ENCODE data around the gene LSM8.

LSM8 gene

DNA sequence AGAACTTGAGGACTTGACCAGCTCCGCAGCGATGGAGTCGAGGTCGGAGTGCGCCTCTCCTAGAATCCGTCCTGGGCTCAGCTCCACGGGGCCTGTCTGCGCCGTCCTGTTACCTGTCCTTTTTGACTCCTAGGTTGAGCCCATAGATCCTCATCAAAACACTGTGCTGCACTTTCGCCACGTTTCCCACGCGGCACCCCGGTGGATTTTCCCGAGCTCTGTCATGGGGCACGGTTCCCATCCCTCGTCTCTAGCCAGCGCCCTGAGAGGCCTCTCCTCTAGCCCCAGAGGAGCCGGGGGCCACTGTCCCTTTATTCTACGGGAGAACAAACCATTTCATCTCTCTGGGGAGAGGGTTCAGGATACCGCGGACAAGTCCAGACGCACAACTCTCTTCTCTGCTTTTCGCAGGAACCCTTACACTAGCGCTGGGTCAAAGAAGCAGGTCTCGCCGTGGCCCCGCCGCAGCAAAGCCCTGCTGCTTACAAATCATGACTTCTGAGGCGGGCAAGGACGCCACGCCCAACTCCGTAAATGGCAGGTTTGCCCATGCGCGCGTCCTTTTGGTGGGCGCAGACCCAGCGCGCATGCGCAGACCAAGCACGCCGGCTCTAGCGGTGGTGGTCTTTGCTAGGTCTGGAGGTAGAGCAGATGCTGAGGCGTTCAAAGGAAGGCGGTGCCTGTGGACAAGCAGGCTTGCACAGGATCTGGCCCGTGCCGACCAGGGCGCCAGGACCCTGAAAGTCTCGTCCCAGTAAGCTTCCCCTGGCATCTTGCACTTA lies 30.3 kb downstream of the LSM8 start:
- no peaks in the 10 kb centered on the region for H3K27me3 ChIP-seq (replicated peaks; ENCODE audit: control insufficient read depth, insufficient read depth, low read length)
- H3K4me1 ChIP-seq (ENCODE audit: control insufficient read depth, insufficient read depth, low read length), result peaks cover 3% of the 10 kb centered on the region
- peak overlapping the region; percentile 87 for H3K9ac ChIP-seq (ENCODE audit: low read length)
- DNase-seq (ENCODE audit: low read depth), result peak; percentile 82
- H3K9me3 ChIP-seq (ENCODE audit: control insufficient read depth, low read length), result no peaks in the 10 kb centered on the region
- H3K36me3 ChIP-seq (ENCODE audit: control insufficient read depth, insufficient read depth, low read length, severe bottlenecking), result no peaks in the 10 kb centered on the region
- peak overlapping the region; percentile 93 for H3K4me3 ChIP-seq (ENCODE audit: low read length)

DNA sequence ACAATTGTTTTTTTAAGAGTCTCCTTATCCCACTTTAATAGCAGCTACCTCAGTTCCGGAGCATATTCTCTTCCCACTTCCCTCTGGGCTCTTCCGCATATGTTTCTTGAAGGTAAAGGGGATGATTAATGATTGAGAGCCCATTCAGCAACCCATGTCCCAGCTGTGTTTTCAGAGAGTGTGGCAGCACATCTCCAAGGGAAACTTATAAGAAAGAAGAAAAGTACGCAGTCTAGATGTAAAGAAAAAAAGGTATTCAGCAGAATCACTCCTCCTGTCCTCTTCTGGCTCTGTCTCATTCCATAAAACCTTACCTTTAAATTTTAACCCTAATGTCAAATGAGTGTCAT lies 30.8 kb downstream of the LSM8 start:
- H3K9me3 ChIP-seq (ENCODE audit: control insufficient read depth, low read length), result no peaks in the 10 kb centered on the region
- peak overlapping the region; percentile 93 for H3K4me3 ChIP-seq (ENCODE audit: low read length)
- peaks cover 3% of the 10 kb centered on the region for H3K4me1 ChIP-seq (ENCODE audit: control insufficient read depth, insufficient read depth, low read length)
- H3K27me3 ChIP-seq (replicated peaks; ENCODE audit: control insufficient read depth, insufficient read depth, low read length), result no peaks in the 10 kb centered on the region
- H3K36me3 ChIP-seq (ENCODE audit: control insufficient read depth, insufficient read depth, low read length, severe bottlenecking), result no peaks in the 10 kb centered on the region
- peak overlapping the region; percentile 87 for H3K9ac ChIP-seq (ENCODE audit: low read length)
- no peak for DNase-seq (ENCODE audit: low read depth)

DNA sequence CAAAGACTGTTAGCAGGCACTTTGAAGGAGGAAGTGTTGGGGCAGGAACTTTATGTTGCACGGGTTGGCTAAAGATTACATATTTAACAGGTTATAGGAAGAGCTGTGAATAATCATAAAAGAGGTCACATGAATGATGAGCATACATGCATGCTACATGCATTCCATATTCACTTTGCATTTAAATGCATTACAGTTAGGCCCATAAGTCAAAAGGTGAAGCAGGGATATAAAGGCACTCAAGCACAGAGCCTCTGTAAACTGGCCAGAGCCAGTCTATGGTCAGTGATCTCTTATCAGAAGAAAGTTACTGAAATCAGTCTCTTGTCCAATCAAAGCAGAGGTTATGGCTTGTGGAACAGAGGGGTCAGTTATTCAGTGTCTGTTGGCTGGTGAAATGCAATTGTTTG lies 33.3 kb downstream of the LSM8 start:
- Histone ChIP-seq H3K27me3 (replicated peaks; ENCODE audit: control insufficient read depth, insufficient read depth, low read length) (no peaks in the 10 kb centered on the region), H3K9me3 (ENCODE audit: control insufficient read depth, low read length) (no peaks in the 10 kb centered on the region), H3K36me3 (ENCODE audit: control insufficient read depth, insufficient read depth, low read length, severe bottlenecking) (no peaks in the 10 kb centered on the region), H3K4me3 (ENCODE audit: low read length) (no peak overlapping the region), H3K4me1 (ENCODE audit: control insufficient read depth, insufficient read depth, low read length) (peaks cover 3% of the 10 kb centered on the region), H3K9ac (ENCODE audit: low read length) (no peak overlapping the region)
- DNase-seq (ENCODE audit: low read depth), result no peak

DNA sequence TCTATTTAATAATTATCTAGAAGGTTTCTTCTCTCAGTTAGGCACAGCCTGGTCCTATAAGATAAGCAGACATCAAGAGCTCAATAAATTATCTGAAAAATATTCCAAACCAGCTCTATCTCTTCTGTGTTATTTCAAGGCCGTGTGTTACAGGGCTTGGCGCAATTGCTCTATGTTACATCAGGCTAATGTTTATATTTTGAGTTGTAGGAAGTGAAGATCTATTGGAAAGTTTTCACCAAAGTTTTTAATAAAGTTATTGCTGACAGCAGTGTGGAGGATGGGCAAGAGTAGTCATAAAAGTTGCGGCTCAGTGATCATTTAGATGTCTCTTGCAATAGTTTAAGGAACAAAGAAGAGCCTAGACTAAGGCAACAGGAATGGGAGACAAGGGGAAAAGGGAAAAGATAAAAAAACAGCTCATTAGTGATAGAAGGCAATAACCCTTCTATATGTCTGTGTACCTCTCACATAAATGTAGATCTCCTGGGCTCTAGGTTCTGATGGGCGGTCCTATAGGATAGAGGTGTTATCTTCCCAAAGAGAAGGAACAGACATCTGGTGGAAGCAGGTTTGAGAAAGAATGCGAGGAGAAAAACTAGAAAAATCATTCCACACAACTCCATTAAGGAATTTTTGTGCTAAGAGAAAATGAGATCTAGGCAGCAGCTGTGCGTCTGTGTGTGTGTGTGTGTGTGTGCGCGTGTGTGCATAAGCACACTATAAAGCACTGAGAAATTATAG lies 34.6 kb downstream of the LSM8 start:
- no peak for DNase-seq (ENCODE audit: low read depth)
- H3K9ac ChIP-seq (ENCODE audit: low read length), result no peak overlapping the region
- peaks cover 3% of the 10 kb centered on the region for H3K4me1 ChIP-seq (ENCODE audit: control insufficient read depth, insufficient read depth, low read length)
- no peaks in the 10 kb centered on the region for H3K9me3 ChIP-seq (ENCODE audit: control insufficient read depth, low read length)
- no peaks in the 10 kb centered on the region for H3K36me3 ChIP-seq (ENCODE audit: control insufficient read depth, insufficient read depth, low read length, severe bottlenecking)
- no peaks in the 10 kb centered on the region for H3K27me3 ChIP-seq (replicated peaks; ENCODE audit: control insufficient read depth, insufficient read depth, low read length)
- no peak overlapping the region for H3K4me3 ChIP-seq (ENCODE audit: low read length)

DNA sequence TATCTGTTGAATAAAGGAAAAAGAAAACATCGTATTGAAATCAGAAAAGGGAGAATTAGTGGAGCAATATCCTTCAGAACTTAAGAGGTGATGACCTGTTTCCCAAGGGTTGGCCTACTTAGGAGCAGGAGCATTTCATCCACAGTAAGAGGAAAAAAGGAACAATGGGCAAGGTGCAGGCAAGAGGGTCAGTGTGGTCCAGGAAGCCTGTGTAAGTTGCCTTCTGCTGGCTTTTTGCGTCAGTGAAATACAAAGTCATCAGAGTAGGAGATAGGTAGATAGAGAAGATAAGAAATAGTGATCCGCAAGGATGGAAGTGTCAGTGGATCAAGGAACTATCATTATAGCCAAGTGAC lies 35.2 kb downstream of the LSM8 start:
- H3K27me3 ChIP-seq (replicated peaks; ENCODE audit: control insufficient read depth, insufficient read depth, low read length), result no peaks in the 10 kb centered on the region
- no peaks in the 10 kb centered on the region for H3K9me3 ChIP-seq (ENCODE audit: control insufficient read depth, low read length)
- no peaks in the 10 kb centered on the region for H3K36me3 ChIP-seq (ENCODE audit: control insufficient read depth, insufficient read depth, low read length, severe bottlenecking)
- peaks cover 3% of the 10 kb centered on the region for H3K4me1 ChIP-seq (ENCODE audit: control insufficient read depth, insufficient read depth, low read length)
- H3K9ac ChIP-seq (ENCODE audit: low read length), result no peak overlapping the region
- no peak overlapping the region for H3K4me3 ChIP-seq (ENCODE audit: low read length)
- DNase-seq (ENCODE audit: low read depth), result no peak

DNA sequence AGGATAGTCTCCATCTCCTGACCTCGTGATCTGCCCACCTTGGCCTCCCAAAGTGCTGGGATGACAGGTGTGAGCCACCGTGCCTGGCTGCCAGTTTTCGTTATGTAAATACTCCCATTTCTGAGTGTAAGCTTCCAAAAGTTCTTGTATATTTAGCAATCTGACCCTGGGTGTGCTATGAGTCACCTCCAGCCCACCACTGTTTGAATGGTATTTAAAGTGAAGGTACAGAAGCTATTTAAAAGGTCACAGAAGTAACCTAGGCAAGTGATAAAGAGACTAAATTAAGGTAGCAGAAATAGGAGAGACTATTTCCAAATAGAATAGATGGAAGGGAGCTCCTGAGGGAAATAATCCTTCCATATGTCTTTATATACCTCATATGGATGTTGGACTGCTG lies 36.6 kb downstream of the LSM8 start:
- no peak for DNase-seq (ENCODE audit: low read depth)
- no peak overlapping the region for H3K4me3 ChIP-seq (ENCODE audit: low read length)
- H3K9ac ChIP-seq (ENCODE audit: low read length), result no peak overlapping the region
- H3K36me3 ChIP-seq (ENCODE audit: control insufficient read depth, insufficient read depth, low read length, severe bottlenecking), result no peaks in the 10 kb centered on the region
- H3K4me1 ChIP-seq (ENCODE audit: control insufficient read depth, insufficient read depth, low read length), result no peaks in the 10 kb centered on the region
- no peaks in the 10 kb centered on the region for H3K9me3 ChIP-seq (ENCODE audit: control insufficient read depth, low read length)
- no peaks in the 10 kb centered on the region for H3K27me3 ChIP-seq (replicated peaks; ENCODE audit: control insufficient read depth, insufficient read depth, low read length)

DNA sequence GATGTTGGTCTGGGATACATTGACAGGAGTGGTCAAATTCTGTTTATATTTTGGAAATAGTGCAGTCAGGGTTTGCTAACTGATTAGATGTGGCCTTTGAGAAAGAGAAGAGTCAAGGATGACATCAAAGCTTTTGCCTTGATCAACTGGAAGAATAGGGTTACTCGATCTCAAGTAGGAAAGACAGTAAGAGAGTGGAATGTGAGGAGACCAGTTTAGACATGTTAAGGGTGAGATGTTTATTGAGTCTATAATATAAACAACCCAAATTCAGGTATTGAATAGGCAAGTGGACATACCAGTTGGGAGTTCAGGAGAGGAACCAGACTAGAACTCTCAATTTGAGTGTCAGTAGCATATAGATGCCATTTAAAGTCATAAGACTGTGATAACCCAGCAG lies 38.6 kb downstream of the LSM8 start:
- Histone ChIP-seq H3K4me3 (ENCODE audit: low read length) (no peak overlapping the region), H3K9ac (ENCODE audit: low read length) (no peak overlapping the region), H3K27me3 (replicated peaks; ENCODE audit: control insufficient read depth, insufficient read depth, low read length) (no peaks in the 10 kb centered on the region), H3K36me3 (ENCODE audit: control insufficient read depth, insufficient read depth, low read length, severe bottlenecking) (no peaks in the 10 kb centered on the region), H3K4me1 (ENCODE audit: control insufficient read depth, insufficient read depth, low read length) (no peaks in the 10 kb centered on the region), H3K9me3 (ENCODE audit: control insufficient read depth, low read length) (no peaks in the 10 kb centered on the region)
- DNase-seq (ENCODE audit: low read depth), result no peak

DNA sequence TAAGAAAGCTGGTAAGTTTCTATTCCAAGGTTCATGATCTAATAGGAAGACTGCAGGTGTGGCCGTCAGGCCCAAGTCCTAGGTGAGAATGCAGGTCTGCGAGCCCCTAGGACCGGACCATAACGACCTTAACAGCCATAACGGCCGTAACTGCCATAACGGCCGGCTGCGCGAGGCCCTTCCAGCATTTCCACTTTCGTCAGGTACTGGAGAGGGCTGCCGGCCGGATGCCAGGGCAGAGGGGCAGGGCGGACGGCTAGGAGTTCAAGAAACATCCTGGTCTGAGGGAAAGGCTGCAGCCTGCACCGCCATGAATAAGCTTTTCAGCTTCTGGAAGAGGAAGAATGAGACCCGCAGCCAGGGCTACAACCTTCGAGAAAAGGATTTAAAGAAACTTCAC lies 40.6 kb downstream of the LSM8 start, which contains the start of gene ANKRD7:
TSS of gene ANKRD7 (plus strand) at position 184 of the 400 bp plus-strand sequence. CDS start at position 311, 127 bp downstream.
- no peak for DNase-seq (ENCODE audit: low read depth)
- Histone ChIP-seq H3K36me3 (ENCODE audit: control insufficient read depth, insufficient read depth, low read length, severe bottlenecking) (no peaks in the 10 kb centered on the region), H3K4me3 (ENCODE audit: low read length) (no peak within 1 kb of the TSS), H3K27me3 (replicated peaks; ENCODE audit: control insufficient read depth, insufficient read depth, low read length) (no peaks in the 10 kb centered on the region), H3K9ac (ENCODE audit: low read length) (no peak within 1 kb of the TSS), H3K4me1 (ENCODE audit: control insufficient read depth, insufficient read depth, low read length) (no peaks in the 10 kb centered on the region), H3K9me3 (ENCODE audit: control insufficient read depth, low read length) (no peaks in the 10 kb centered on the region)

DNA sequence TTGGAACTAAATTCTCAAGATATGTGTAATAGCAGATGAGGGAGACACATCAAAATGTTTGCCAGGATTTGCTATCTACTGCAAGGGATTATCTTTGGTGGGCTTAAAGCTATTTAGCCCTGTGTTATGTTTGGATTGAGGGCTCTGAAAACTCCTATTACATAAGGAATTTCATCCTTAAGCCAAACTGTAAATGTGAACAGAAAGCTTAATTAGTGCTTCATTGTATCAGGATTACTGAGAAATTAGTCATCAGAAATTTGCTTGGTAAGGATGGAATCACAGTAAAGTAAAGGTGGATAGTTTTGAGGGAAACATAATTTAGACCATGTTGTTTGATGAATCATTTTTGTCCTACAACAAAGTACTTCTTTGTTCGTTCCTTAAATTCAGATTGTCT lies 48.9 kb downstream of the LSM8 start:
- no peak for DNase-seq (ENCODE audit: low read depth)
- no peaks in the 10 kb centered on the region for H3K9me3 ChIP-seq (ENCODE audit: control insufficient read depth, low read length)
- no peaks in the 10 kb centered on the region for H3K27me3 ChIP-seq (replicated peaks; ENCODE audit: control insufficient read depth, insufficient read depth, low read length)
- no peak overlapping the region for H3K9ac ChIP-seq (ENCODE audit: low read length)
- H3K4me1 ChIP-seq (ENCODE audit: control insufficient read depth, insufficient read depth, low read length), result peaks cover 4% of the 10 kb centered on the region
- no peaks in the 10 kb centered on the region for H3K36me3 ChIP-seq (ENCODE audit: control insufficient read depth, insufficient read depth, low read length, severe bottlenecking)
- H3K4me3 ChIP-seq (ENCODE audit: low read length), result no peak overlapping the region

DNA sequence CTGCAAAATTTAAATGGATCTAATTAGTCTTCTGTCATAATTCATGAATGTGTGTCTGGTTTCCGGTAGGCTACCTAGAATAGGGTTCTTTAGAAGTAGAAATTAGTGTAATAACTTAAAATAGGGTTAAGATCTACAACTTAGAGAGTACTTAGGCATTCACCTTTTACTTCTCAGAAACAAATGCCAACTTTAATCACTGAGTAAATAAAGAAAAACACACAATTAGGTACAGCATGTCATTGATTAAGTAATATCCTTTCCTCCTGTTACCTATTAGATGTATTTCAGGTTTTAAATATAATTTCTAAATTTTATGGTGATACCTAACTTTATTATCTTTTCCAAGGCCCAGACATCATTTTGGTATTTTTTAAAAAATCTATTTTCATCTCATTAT lies 49.8 kb downstream of the LSM8 start:
- H3K36me3 ChIP-seq (ENCODE audit: control insufficient read depth, insufficient read depth, low read length, severe bottlenecking), result no peaks in the 10 kb centered on the region
- H3K9ac ChIP-seq (ENCODE audit: low read length), result no peak overlapping the region
- H3K4me1 ChIP-seq (ENCODE audit: control insufficient read depth, insufficient read depth, low read length), result peaks cover 4% of the 10 kb centered on the region
- no peak overlapping the region for H3K4me3 ChIP-seq (ENCODE audit: low read length)
- H3K9me3 ChIP-seq (ENCODE audit: control insufficient read depth, low read length), result no peaks in the 10 kb centered on the region
- H3K27me3 ChIP-seq (replicated peaks; ENCODE audit: control insufficient read depth, insufficient read depth, low read length), result no peaks in the 10 kb centered on the region
- no peak for DNase-seq (ENCODE audit: low read depth)

DNA sequence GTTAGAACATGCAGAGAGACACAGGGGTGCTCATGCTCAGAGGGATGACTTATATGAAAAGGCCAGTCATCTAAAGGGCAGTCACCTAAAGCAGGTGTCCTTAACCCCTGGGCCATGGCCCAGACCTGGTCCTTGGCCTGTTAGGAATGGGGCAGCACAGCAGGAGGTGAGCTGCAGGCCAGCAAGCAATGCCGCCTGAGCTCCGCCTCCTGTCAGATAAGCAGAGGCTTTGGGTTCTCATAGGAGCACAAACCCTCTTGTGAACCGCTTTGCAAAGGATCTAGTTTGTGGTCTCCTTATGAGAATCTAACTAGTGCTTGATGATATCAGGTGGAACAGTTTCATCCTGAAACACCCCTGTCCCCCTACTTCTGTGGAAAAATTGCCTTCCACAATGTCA lies 55.0 kb downstream of the LSM8 start:
- Histone ChIP-seq H3K27me3 (replicated peaks; ENCODE audit: control insufficient read depth, insufficient read depth, low read length) (no peaks in the 10 kb centered on the region), H3K36me3 (ENCODE audit: control insufficient read depth, insufficient read depth, low read length, severe bottlenecking) (no peaks in the 10 kb centered on the region), H3K9ac (ENCODE audit: low read length) (no peak overlapping the region), H3K4me1 (ENCODE audit: control insufficient read depth, insufficient read depth, low read length) (no peaks in the 10 kb centered on the region), H3K9me3 (ENCODE audit: control insufficient read depth, low read length) (no peaks in the 10 kb centered on the region), H3K4me3 (ENCODE audit: low read length) (no peak overlapping the region)
- no peak for DNase-seq (ENCODE audit: low read depth)

Data from adipocyte (in vitro differentiated cells).